Psoas muscle (tissue), 8 donors: ENCODE measurements around the gene CDC42SE2. TPM values are rescaled to one million over a fixed set of nuclear protein-coding genes. Genes with fewer than 3 reads are reported as not detected.

Experiments used
- ATAC-seq, 4 donors: fragments of 200-7000 bp; cut with Tn5 transposase; one replicate each; pipeline ENCODE4 v1.9.1; 2020; ENCODE audit warnings: moderate library complexity in 3 of 4, mild to moderate bottlenecking in 2 of 4
- DNase-seq, 2 donors: peaks; one replicate each; pipeline ENCODE4 v3.0.0-alpha.2; 2020
- H3K27ac ChIP-seq: fragments of 200-600 bp; one replicate; pipeline ENCODE4 v1.8.0; 2022
- H3K27me3 ChIP-seq, 3 donors: fragments of 200-600 bp in 1 of 3; one replicate each; pipeline versions ENCODE4 v1.6.1 to v1.8.0; 2013 to 2022; ENCODE audit warnings: low read length in 2 of 3, mild to moderate bottlenecking in 2 of 3, moderate library complexity in 1 of 3; ENCODE audit not compliant: insufficient read depth in 3 of 3
- H3K36me3 ChIP-seq, 2 donors: fragments of 200-600 bp in 1 of 2; one replicate each; pipeline versions ENCODE4 v1.6.1 to v1.8.0; 2013 to 2022; ENCODE audit warnings: low read depth in 1 of 2, mild to moderate bottlenecking in 1 of 2, moderate library complexity in 1 of 2; ENCODE audit not compliant: insufficient read depth in 1 of 2
- H3K4me1 ChIP-seq: fragments of 200-600 bp; one replicate; pipeline ENCODE4 v1.8.0; 2022
- H3K4me3 ChIP-seq: fragments of 200-600 bp; one replicate; pipeline ENCODE4 v1.8.0; 2022; ENCODE audit warnings: mild to moderate bottlenecking
- H3K9me3 ChIP-seq: fragments of 200-600 bp; one replicate; pipeline ENCODE4 v1.8.0; 2022
- CTCF ChIP-seq: fragments of 200-600 bp; IDR thresholded peaks from one replicate; pipeline ENCODE4 v1.8.0; 2022; ENCODE audit warnings: antibody characterized with exemption
- WGBS, 3 donors: extraction: QIAGEN DNeasy Blood & Tissue Kit; methylation state at CpG; one replicate each; pipeline versions ENCODE4 v1.1.6 to v1.1.7; 2013; 5-methylcytosine and 5-hydroxymethylcytosine counted together
- intact Hi-C, 2 donors: fragments of 100-400 bp; cut with DNase I; formaldehyde crosslinking; loops; one replicate each; pipeline versions ENCODE4 v1.11.0 to v1.14.2; 2022
- polyA plus RNA-seq, 3 donors: library from polyadenylated mRNA; stranded (reverse); fragments of 200-250 nt; gene quantifications; one replicate each; pipeline ENCODE4 v1.2.3, GENCODE V29; 2013
- total RNA-seq, 4 donors: library from RNA; stranded (reverse); fragmentation: NEBNext Ultra II Directional in 2 of 4; extraction: Animal tissue kit (Norgen Biotek cat#: 25700) in 2 of 4; gene quantifications; one replicate each; pipeline versions ENCODE4 v1.2.1 to v1.2.4, GENCODE V29; 2021 to 2023
- donor health status: healthy with polysubstance abuse.
- donor health status: DM: no; HTN: no; CAD: no; lungs with moderate emphysema.
- donor health status: Bipolar disorder and iron deficiency.
- donor health status: healthy.
- donor health status: DM: yes; HTN: yes; CAD: no.
- donor health status: DM: no; HTN: no; CAD: no.
- donor health status: DM: no; HTN: no; CAD: no.
- donor health status: DM: yes; HTN: yes; CAD: no.

The CDC42SE2 gene
- total and polyA plus RNA-seq, 7 donors: 8.5 to 39.2 (median 10.5) TPM

- 90 to 96% (median 92%) methylated on average over 2 of the region's 2 CpGs for WGBS, 3 donors
- intact Hi-C loops: no loop called here
- H3K4me3 ChIP-seq: no peak overlapping the region
- peaks cover 3 to 14% of the 10 kb centered on the region in 2 donors for H3K36me3 ChIP-seq
- no peak for ATAC-seq
- no peak for TF ChIP-seq CTCF
- DNase-seq: no peak
- no peak overlapping the region for H3K27ac ChIP-seq
- H3K4me1 ChIP-seq: peaks cover 4% of the 10 kb centered on the region
- H3K27me3 ChIP-seq: no peaks in the 10 kb centered on the region
- H3K9me3 ChIP-seq: no peaks in the 10 kb centered on the region
These were observed 117.9 kb downstream of the CDC42SE2 start for GRCh38 chr5:131381777-131382176.

DNA sequence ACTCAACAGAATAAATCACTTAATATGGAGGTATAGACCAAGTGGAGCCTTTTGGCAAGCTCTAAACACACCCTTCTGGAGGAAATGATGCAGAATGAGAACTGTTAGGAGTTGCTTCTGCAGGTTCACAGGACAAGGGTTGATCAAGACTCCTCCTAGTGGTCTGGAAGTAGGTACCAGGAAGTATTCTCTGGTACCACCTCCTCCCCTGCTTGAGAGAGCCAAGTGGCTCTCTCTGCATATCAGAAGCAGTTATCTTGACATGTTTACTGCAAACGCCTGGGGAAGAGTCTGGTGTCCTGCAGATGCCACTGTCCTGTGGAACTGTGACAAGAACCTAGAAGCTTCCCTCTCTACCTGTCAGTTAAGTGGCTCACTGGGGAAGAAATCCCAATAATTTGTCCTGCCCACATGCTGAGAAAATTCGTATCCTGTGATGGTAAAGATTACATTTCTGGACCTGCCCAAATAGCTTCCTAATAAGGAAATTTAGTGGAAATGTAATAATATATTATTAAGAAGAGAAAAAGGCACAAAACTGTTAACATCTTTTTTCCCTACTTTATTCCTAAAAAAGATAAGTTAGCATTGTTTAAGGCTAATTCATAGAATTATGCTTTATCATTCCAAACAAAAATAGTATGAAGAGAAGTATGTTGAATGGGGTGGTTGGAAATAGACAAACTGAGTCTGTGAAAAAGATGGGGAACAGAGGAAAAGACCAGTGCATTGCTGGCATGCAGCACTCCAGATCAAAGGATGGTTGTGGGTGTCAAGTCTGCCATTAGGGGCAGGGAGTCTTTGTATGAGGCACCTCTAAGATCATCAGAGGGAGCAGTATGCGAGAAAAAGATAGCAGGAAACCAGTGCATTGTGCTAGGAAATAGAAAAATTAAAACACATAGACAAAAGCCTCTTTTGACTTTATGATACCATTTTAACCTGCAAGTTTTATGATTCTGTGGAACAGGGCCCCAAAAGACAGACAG, 118.8 kb downstream of the CDC42SE2 start:
- Histone ChIP-seq H3K36me3 (peaks cover 3 to 21% of the 10 kb centered on the region in 2 donors), H3K4me1 (peaks cover 4% of the 10 kb centered on the region), H3K9me3 (no peaks in the 10 kb centered on the region), H3K27ac (no peak overlapping the region), H3K4me3 (no peak overlapping the region), H3K27me3 (no peaks in the 10 kb centered on the region)
- peak; percentile 22 for TF ChIP-seq CTCF
- intact Hi-C loops: no loop called here
- WGBS, 3 donors: 69 to 85% (median 74%) methylated on average over 3 of the region's 3 CpGs
- DNase-seq: no peak
- ATAC-seq: peak in 2 of 4 donors; percentile 46 to 51

- peaks cover 4% of the 10 kb centered on the region for H3K4me1 ChIP-seq
- H3K27me3 ChIP-seq: no peaks in the 10 kb centered on the region
- intact Hi-C loops: no loop called here
- DNase-seq: no peak
- no peak overlapping the region for H3K4me3 ChIP-seq
- TF ChIP-seq CTCF: no peak
- WGBS, 3 donors: 88 to 92% (median 91%) methylated on average over 6 of the region's 6 CpGs
- no peaks in the 10 kb centered on the region for H3K9me3 ChIP-seq
- H3K27ac ChIP-seq: no peak overlapping the region
- ATAC-seq: no peak
- peaks cover 3 to 29% of the 10 kb centered on the region in 2 donors for H3K36me3 ChIP-seq
These were observed 120.3 kb downstream of the CDC42SE2 start for GRCh38 chr5:131384173-131384572.

DNA sequence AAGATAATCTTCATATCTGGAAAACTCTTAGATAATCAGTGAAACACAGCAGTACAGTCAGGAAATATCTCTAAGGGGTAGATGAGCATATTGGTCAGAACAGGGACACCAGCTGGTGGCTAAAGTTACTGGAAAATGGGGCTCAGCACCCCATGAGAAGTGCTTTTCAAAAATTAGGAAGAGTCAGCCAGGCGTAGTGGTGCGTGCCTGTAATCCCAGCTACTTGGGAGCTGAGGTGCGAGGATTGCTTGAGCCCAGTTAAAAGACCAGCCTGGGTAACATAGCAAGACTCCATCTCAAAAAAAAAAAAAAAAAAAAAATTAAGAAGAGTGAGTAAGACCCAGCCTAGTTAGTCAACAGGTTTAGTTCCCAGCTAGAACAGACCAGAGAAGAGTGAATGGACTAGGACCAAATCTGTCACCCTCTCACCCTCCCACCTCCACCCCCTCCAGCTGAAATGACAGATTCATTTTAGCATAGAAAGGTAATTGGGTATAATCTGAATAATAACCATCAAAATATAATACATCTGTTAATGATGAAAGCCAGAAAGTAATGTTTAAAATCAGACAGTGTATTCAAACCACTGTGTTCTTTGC, 120.9 kb downstream of the CDC42SE2 start:
- no peak overlapping the region for H3K4me3 ChIP-seq
- H3K36me3 ChIP-seq: peaks cover 3 to 30% of the 10 kb centered on the region in 2 donors
- peaks cover 4% of the 10 kb centered on the region for H3K4me1 ChIP-seq
- no peak for TF ChIP-seq CTCF
- 96 to 98% (median 98%) methylated on average over 3 of the region's 3 CpGs for WGBS, 3 donors
- ATAC-seq: no peak
- H3K9me3 ChIP-seq: no peaks in the 10 kb centered on the region
- no peak overlapping the region for H3K27ac ChIP-seq
- DNase-seq: no peak
- H3K27me3 ChIP-seq: no peaks in the 10 kb centered on the region
- intact Hi-C loops: no loop called here
